SK-N-SH (cell line): ENCODE measurements around the gene UNKL. TPM values are rescaled to one million over a fixed set of nuclear protein-coding genes. Genes with fewer than 3 reads are reported as not detected.

Source experiments
- CTCF ChIA-PET: fragments of 300-600, 350-600 bp; formaldehyde crosslinking; extraction: SDS; loops from one replicate; lab custom pipeline; 2021; lab: Yijun Ruan, JAX
- POLR2A ChIA-PET: fragments of 350-600 bp; sonication (Branson Sonifier 250); formaldehyde crosslinking; extraction: SDS; loops from one replicate; lab custom pipeline; 2020; ENCODE audit warnings: antibody characterized with exemption, inconsistent platforms; lab: Yijun Ruan, JAX
- DNase-seq: peaks from one replicate; pipeline ENCODE4 v3.0.0; 2012
- H2AFZ ChIP-seq: fragments of 200-600 bp; sonication (generic); 2 replicates; pipeline ENCODE4 v1.8.1; 2016; ENCODE audit warnings: antibody characterized with exemption, mild to moderate bottlenecking, low read depth
- H3F3A ChIP-seq: fragments of 200-600 bp; sonication (generic); replicated peaks from 2 replicates; pipeline ENCODE3; 2016; ENCODE audit warnings: antibody characterized with exemption, mild to moderate bottlenecking; ENCODE audit not compliant: insufficient read depth
- H3K27ac ChIP-seq, 2 experiments: fragments of 200-500 bp in 1 of 2; fragments of 200-600 bp in 1 of 2; sonication (Bioruptor generic) in 1 of 2; sonication (generic), shearing (Covaris generic) in 1 of 2; 2 replicates each; pipeline versions ENCODE4 v1.5.1 to v1.6.1; 2014 to 2016; ENCODE audit warnings: low read depth in 2 of 2, inconsistent platforms in 1 of 2, low read length in 1 of 2, mild to moderate bottlenecking in 1 of 2, mixed read lengths in 1 of 2
- H3K27me3 ChIP-seq: fragments of 200-600 bp; sonication (generic), shearing (Covaris generic); 2 replicates; pipeline ENCODE4 v1.6.1; 2016; ENCODE audit warnings: mixed run types; ENCODE audit not compliant: insufficient read depth
- H3K36me3 ChIP-seq, 2 experiments: fragments of 200-500 bp in 1 of 2; fragments of 200-600 bp in 1 of 2; sonication (Bioruptor generic) in 1 of 2; sonication (generic) in 1 of 2; replicated peaks in 1 of 2; 2 replicates each; pipeline versions ENCODE3 to v1.5.1; 2014 to 2016; ENCODE audit warnings: low read length in 1 of 2, mild to moderate bottlenecking in 1 of 2; ENCODE audit not compliant: insufficient read depth in 2 of 2, control insufficient read depth in 1 of 2
- H3K4me1 ChIP-seq, 2 experiments: fragments of 200-500 bp in 1 of 2; fragments of 200-600 bp in 1 of 2; sonication (Bioruptor generic) in 1 of 2; sonication (generic), shearing (Covaris generic) in 1 of 2; 2 replicates each; pipeline versions ENCODE4 v1.5.1 to v1.6.1; 2014 to 2016; ENCODE audit warnings: low read depth in 1 of 2, low read length in 1 of 2, mixed run types in 1 of 2; ENCODE audit not compliant: insufficient read depth in 2 of 2, control insufficient read depth in 1 of 2
- H3K4me2 ChIP-seq: fragments of 200-600 bp; sonication (generic), shearing (Covaris generic); 2 replicates; pipeline ENCODE4 v1.6.1; 2017; ENCODE audit warnings: mixed run types
- H3K4me3 ChIP-seq, 2 experiments: fragments of 200-500 bp in 1 of 2; fragments of 200-600 bp in 1 of 2; sonication (Bioruptor generic) in 1 of 2; sonication (generic), shearing (Covaris generic) in 1 of 2; 2 replicates each; pipeline versions ENCODE4 v1.5.1 to v1.8.1; 2014 to 2016; ENCODE audit warnings: low read depth in 2 of 2, inconsistent platforms in 1 of 2, low read length in 1 of 2, mild to moderate bottlenecking in 1 of 2, mixed read lengths in 1 of 2, moderate library complexity in 1 of 2
- H3K79me2 ChIP-seq: fragments of 200-600 bp; sonication (generic); 2 replicates; pipeline ENCODE4 v1.8.1; 2017; ENCODE audit warnings: mild to moderate bottlenecking; ENCODE audit not compliant: insufficient read depth
- H3K9ac ChIP-seq: fragments of 200-600 bp; sonication (generic); 2 replicates; pipeline ENCODE4 v1.6.1; 2017; ENCODE audit warnings: mixed run types
- H3K9me2 ChIP-seq: fragments of 200-600 bp; sonication (generic); 2 replicates; pipeline ENCODE4 v1.6.1; 2017; ENCODE audit warnings: mixed run types
- H3K9me3 ChIP-seq: fragments of 200-600 bp; sonication (generic); 2 replicates; pipeline ENCODE4 v1.6.1; 2017; ENCODE audit warnings: mixed run types, mild to moderate bottlenecking, moderate library complexity
- H4K20me1 ChIP-seq: fragments of 200-600 bp; sonication (generic); 2 replicates; pipeline ENCODE4 v1.6.1; 2017; ENCODE audit warnings: mild to moderate bottlenecking, mixed run types; ENCODE audit not compliant: insufficient read depth
- CHD2 ChIP-seq: fragments of 150-350 bp; IDR thresholded peaks from 2 replicates; pipeline ENCODE4 v1.6.1; 2018; ENCODE audit warnings: low read length; ENCODE audit not compliant: partially characterized antibody
- FOSL2 ChIP-seq: IDR thresholded peaks from 2 replicates; pipeline ENCODE4 v1.4.0; 2012; ENCODE audit warnings: low read depth, mild to moderate bottlenecking, moderate library complexity, borderline replicate concordance
- FOXM1 ChIP-seq: IDR thresholded peaks from 2 replicates; pipeline ENCODE4 v1.4.0; 2012; ENCODE audit warnings: low read depth, mild to moderate bottlenecking
- GATA2 ChIP-seq: sonication (generic); formaldehyde crosslinking; IDR thresholded peaks from 2 replicates; pipeline ENCODE4 v1.5.0; 2020; ENCODE audit warnings: mild to moderate bottlenecking, missing genetic modification reagents
- MEF2A ChIP-seq: IDR thresholded peaks from 2 replicates; pipeline ENCODE4 v1.4.0; 2012; ENCODE audit warnings: low read depth, borderline replicate concordance
- MXI1 ChIP-seq: IDR thresholded peaks from 2 replicates; pipeline ENCODE4 v1.6.1; 2012; ENCODE audit warnings: mild to moderate bottlenecking, low read depth, low read length, improper control_type of control experiment
- NFIC ChIP-seq: IDR thresholded peaks from 2 replicates; pipeline ENCODE4 v1.4.0; 2012; ENCODE audit warnings: borderline replicate concordance
- POLR2AphosphoS5 ChIP-seq: IDR thresholded peaks from 2 replicates; pipeline ENCODE4 v1.6.1; 2012; ENCODE audit warnings: low read depth, low read length
- RAD21 ChIP-seq: IDR thresholded peaks from 2 replicates; pipeline ENCODE4 v1.6.1; 2012; ENCODE audit warnings: mild to moderate bottlenecking, low read length
- REST ChIP-seq: IDR thresholded peaks from 2 replicates; pipeline ENCODE4 v1.6.1; 2012; ENCODE audit warnings: mild to moderate bottlenecking, low read depth, low read length, moderate library complexity
- RFX5 ChIP-seq: IDR thresholded peaks from 2 replicates; pipeline ENCODE4 v1.6.1; 2012; ENCODE audit warnings: mild to moderate bottlenecking, improper control_type of control experiment, low read length
- RXRA ChIP-seq: IDR thresholded peaks from 2 replicates; pipeline ENCODE4 v1.4.0; 2012; ENCODE audit warnings: low read depth, mild to moderate bottlenecking, borderline replicate concordance
- TAF1 ChIP-seq: IDR thresholded peaks from 2 replicates; pipeline ENCODE4 v1.6.1; 2012; ENCODE audit warnings: low read depth, mild to moderate bottlenecking, low read length, moderate library complexity, borderline replicate concordance
- WGBS: methylation state at CpG from one replicate; pipeline ENCODE4 v1.1.6; 2017; ENCODE audit warnings: low lambda C conversion rate; 5-methylcytosine and 5-hydroxymethylcytosine counted together
- polyA plus RNA-seq, 3 experiments: library from polyadenylated mRNA; depleted of rRNA; stranded (reverse); fragments of >200 nt; gene quantifications; 2 replicates each; pipeline ENCODE4 v1.2.3, GENCODE V29; 2012
- TF ChIP-seq, protein P1 (sequence below): fragments of 200-600 bp; sonication (generic); IDR thresholded peaks from 2 replicates; pipeline ENCODE4 v1.6.1; 2017; ENCODE audit warnings: antibody characterized with exemption, mild to moderate bottlenecking, moderate library complexity
- TF ChIP-seq, protein P2 (sequence below): IDR thresholded peaks from 2 replicates; pipeline ENCODE4 v1.4.0; 2012; ENCODE audit warnings: low read depth
- TF ChIP-seq, protein P3 (sequence below): IDR thresholded peaks from 2 replicates; pipeline ENCODE4 v1.4.0; 2012; ENCODE audit warnings: low read depth, borderline replicate concordance

UNKL gene
- polyA plus RNA-seq, 1 of the 3 experiments (the other 2 are of a cell fraction) = 16.4 TPM

DNA sequence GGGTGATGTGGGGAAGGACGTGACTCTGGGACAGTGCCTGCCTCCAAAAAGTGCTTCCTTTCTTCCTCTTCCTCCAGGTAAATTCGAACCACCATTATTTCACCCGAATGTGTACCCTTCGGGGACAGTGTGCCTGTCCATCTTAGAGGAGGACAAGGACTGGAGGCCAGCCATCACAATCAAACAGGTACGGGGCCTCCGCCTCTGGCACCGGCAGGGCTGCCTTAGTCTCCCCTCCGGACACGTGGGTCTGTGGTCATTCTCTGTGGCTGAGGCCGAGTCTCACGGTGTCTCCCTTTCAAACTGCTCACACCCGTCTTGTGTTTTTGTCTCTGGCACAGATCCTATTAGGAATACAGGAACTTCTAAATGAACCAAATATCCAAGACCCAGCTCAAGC, 94.4 kb downstream of the UNKL start:
- Histone ChIP-seq H3K9me3 (no peaks in the 10 kb centered on the region), H4K20me1 (peaks cover 51% of the 10 kb centered on the region), H3K79me2 (peaks cover 42% of the 10 kb centered on the region; the same call in 1 of the 2 replicates), H3F3A (peaks cover 5% of the 10 kb centered on the region), H3K4me2 (no peak overlapping the region), H3K4me3 (no peak overlapping the region), H3K9ac (no peak overlapping the region), H3K4me1 (no peaks in the 10 kb centered on the region), H3K27me3 (no peaks in the 10 kb centered on the region), H3K9me2 (no peaks in the 10 kb centered on the region), H2AFZ (no peak overlapping the region), H3K36me3 (peaks cover 27 to 78% of the 10 kb centered on the region in 2 experiments), H3K27ac (no peak overlapping the region)
- ChIA-PET POLR2A (no interaction called here), CTCF (interaction anchor here (1.6 kb wide), 1 partner anchor 19 kb away, joined by 3 read pairs; no protein-coding TSS in a partner anchor)
- WGBS = 87% methylated on average over 10 of the region's 12 CpGs
- no peak for DNase-seq
- TF ChIP-seq CHD2 (no peak), RAD21 (no peak), POLR2AphosphoS5 (no peak), MEF2A (no peak)
- TF ChIP-seq, protein P1, sequence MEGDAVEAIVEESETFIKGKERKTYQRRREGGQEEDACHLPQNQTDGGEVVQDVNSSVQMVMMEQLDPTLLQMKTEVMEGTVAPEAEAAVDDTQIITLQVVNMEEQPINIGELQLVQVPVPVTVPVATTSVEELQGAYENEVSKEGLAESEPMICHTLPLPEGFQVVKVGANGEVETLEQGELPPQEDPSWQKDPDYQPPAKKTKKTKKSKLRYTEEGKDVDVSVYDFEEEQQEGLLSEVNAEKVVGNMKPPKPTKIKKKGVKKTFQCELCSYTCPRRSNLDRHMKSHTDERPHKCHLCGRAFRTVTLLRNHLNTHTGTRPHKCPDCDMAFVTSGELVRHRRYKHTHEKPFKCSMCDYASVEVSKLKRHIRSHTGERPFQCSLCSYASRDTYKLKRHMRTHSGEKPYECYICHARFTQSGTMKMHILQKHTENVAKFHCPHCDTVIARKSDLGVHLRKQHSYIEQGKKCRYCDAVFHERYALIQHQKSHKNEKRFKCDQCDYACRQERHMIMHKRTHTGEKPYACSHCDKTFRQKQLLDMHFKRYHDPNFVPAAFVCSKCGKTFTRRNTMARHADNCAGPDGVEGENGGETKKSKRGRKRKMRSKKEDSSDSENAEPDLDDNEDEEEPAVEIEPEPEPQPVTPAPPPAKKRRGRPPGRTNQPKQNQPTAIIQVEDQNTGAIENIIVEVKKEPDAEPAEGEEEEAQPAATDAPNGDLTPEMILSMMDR = no peak
- TF ChIP-seq, protein P2, sequence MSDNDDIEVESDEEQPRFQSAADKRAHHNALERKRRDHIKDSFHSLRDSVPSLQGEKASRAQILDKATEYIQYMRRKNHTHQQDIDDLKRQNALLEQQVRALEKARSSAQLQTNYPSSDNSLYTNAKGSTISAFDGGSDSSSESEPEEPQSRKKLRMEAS = no peak

DNA sequence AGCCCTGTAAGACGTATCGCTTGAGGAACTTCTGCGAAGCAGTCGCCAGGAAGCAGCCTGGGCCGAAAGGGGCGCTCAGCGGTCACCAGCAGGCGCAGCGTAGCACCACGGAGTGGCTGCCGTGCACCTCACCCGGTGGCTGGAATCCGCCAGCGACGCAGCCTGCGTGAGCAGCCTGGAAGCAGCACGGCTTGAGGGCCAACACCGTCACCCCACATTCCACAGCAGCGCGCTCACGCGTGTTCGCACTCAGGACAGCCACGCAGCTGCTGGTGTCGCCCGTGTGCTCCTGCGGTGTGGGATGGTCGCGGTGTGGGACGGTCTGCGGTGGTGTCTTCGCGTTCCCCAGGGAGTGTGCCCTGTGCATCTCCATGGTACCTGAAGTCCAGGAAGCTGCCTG, 95.5 kb downstream of the UNKL start:
- no peak for TF ChIP-seq TAF1
- TF ChIP-seq MEF2A = no peak
- TF ChIP-seq, protein P2 = no peak
- TF ChIP-seq CHD2 = no peak
- no peak for TF ChIP-seq POLR2AphosphoS5
- TF ChIP-seq RFX5 = no peak
- TF ChIP-seq RXRA = no peak
- no peak for TF ChIP-seq NFIC
- TF ChIP-seq MXI1 = no peak
- no peak for TF ChIP-seq FOXM1
- no peak for TF ChIP-seq GATA2
- no peak for TF ChIP-seq REST
- no peak for TF ChIP-seq FOSL2
- TF ChIP-seq, protein P3, sequence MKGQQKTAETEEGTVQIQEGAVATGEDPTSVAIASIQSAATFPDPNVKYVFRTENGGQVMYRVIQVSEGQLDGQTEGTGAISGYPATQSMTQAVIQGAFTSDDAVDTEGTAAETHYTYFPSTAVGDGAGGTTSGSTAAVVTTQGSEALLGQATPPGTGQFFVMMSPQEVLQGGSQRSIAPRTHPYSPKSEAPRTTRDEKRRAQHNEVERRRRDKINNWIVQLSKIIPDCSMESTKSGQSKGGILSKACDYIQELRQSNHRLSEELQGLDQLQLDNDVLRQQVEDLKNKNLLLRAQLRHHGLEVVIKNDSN = no peak
- CTCF ChIA-PET = interaction anchor here (1.6 kb wide), 1 partner anchor 18 kb away, joined by 3 read pairs; no protein-coding TSS in a partner anchor

More for the DNA sequence above, 95.5 kb downstream of the UNKL start:
- H3K4me1 ChIP-seq = no peaks in the 10 kb centered on the region
- peaks cover 27 to 78% of the 10 kb centered on the region in 2 experiments for H3K36me3 ChIP-seq
- H3K4me2 ChIP-seq = no peak overlapping the region
- H2AFZ ChIP-seq = no peak overlapping the region
- H3K79me2 ChIP-seq = peaks cover 53% of the 10 kb centered on the region
- H4K20me1 ChIP-seq = peaks cover 59% of the 10 kb centered on the region
- H3F3A ChIP-seq = peaks cover 5% of the 10 kb centered on the region
- no peak overlapping the region for H3K4me3 ChIP-seq
- WGBS = 97% methylated on average over 33 of the region's 33 CpGs
- no peaks in the 10 kb centered on the region for H3K9me3 ChIP-seq
- H3K27ac ChIP-seq = no peak overlapping the region
- POLR2A ChIA-PET = no interaction called here
- no peaks in the 10 kb centered on the region for H3K27me3 ChIP-seq
- H3K9ac ChIP-seq = no peak overlapping the region
- no peak for DNase-seq
- no peaks in the 10 kb centered on the region for H3K9me2 ChIP-seq
